H9 (cell line): ENCODE results near the gene DNMBP. TPM values are rescaled to one million over a fixed set of nuclear protein-coding genes. Genes with fewer than 3 reads are reported as not detected.

Experiments
- DNase-seq: peaks from one replicate; pipeline ENCODE4 v3.0.0-alpha.2; 2017
- H2AFZ ChIP-seq: one replicate; pipeline ENCODE4 v1.6.1; 2013; ENCODE audit warnings: mild to moderate bottlenecking, low read length, control low read depth, moderate library complexity
- H2AK5ac ChIP-seq: 2 replicates; pipeline ENCODE4 v1.6.1; 2013; ENCODE audit warnings: low read length, control low read depth, mixed read lengths; ENCODE audit not compliant: insufficient read length
- H2BK120ac ChIP-seq: one replicate; pipeline ENCODE4 v1.6.1; 2013; ENCODE audit warnings: low read depth, mild to moderate bottlenecking, low read length, control low read depth, inconsistent platforms; ENCODE audit not compliant: poor library complexity, severe bottlenecking
- H2BK12ac ChIP-seq: 2 replicates; pipeline ENCODE4 v1.6.1; 2013; ENCODE audit warnings: low read length, control low read depth, mixed read lengths, low read depth; ENCODE audit not compliant: insufficient read length
- H2BK15ac ChIP-seq: 2 replicates; pipeline ENCODE4 v1.6.1; 2013; ENCODE audit warnings: low read depth, low read length, control low read depth
- H2BK20ac ChIP-seq: one replicate; pipeline ENCODE4 v1.6.1; 2013; ENCODE audit warnings: low read depth, mild to moderate bottlenecking, low read length, control low read depth, inconsistent platforms; ENCODE audit not compliant: poor library complexity, severe bottlenecking
- H2BK5ac ChIP-seq: 2 replicates; pipeline ENCODE4 v1.6.1; 2013; ENCODE audit warnings: low read length, control low read depth, mixed read lengths; ENCODE audit not compliant: insufficient read length
- H3K14ac ChIP-seq: 2 replicates; pipeline ENCODE4 v1.6.1; 2013; ENCODE audit warnings: low read length, control low read depth; ENCODE audit not compliant: insufficient read depth
- H3K18ac ChIP-seq: 2 replicates; pipeline ENCODE4 v1.6.1; 2013; ENCODE audit warnings: low read depth, mild to moderate bottlenecking, mixed read lengths, low read length, control low read depth; ENCODE audit not compliant: insufficient read length
- H3K23ac ChIP-seq: 2 replicates; pipeline ENCODE4 v1.6.1; 2013; ENCODE audit warnings: low read length, control low read depth, mixed read lengths, low read depth; ENCODE audit not compliant: insufficient read length
- H3K23me2 ChIP-seq: 2 replicates; pipeline ENCODE4 v1.6.1; 2013; ENCODE audit warnings: low read depth, mild to moderate bottlenecking, mixed read lengths, low read length, control low read depth; ENCODE audit not compliant: insufficient read length, poor library complexity, severe bottlenecking
- H3K27ac ChIP-seq: 2 replicates; pipeline ENCODE4 v1.5.1; 2013; ENCODE audit warnings: low read length, control low read depth, mixed read lengths, low read depth; ENCODE audit not compliant: insufficient read length
- H3K27me3 ChIP-seq: 2 replicates; pipeline ENCODE4 v1.6.1; 2013; ENCODE audit warnings: low read length, control low read depth, inconsistent platforms; ENCODE audit not compliant: insufficient read depth
- H3K4ac ChIP-seq: 2 replicates; pipeline ENCODE4 v1.6.1; 2013; ENCODE audit warnings: low read depth, mild to moderate bottlenecking, control low read depth, inconsistent platforms, low read length, moderate library complexity
- H3K4me1 ChIP-seq: 2 replicates; pipeline ENCODE4 v1.6.1; 2013; ENCODE audit warnings: low read length, control low read depth, inconsistent platforms; ENCODE audit not compliant: insufficient read depth
- H3K4me2 ChIP-seq: 2 replicates; pipeline ENCODE4 v1.6.1; 2013; ENCODE audit warnings: low read length, control low read depth, mixed read lengths; ENCODE audit not compliant: insufficient read length, insufficient read depth
- H3K56ac ChIP-seq: 2 replicates; pipeline ENCODE4 v1.6.1; 2013; ENCODE audit warnings: low read depth, mild to moderate bottlenecking, mixed read lengths, low read length, control low read depth; ENCODE audit not compliant: insufficient read length
- H3K79me1 ChIP-seq: 2 replicates; pipeline ENCODE4 v1.6.1; 2013; ENCODE audit warnings: low read depth, mild to moderate bottlenecking, moderate library complexity, low read length, control low read depth, inconsistent platforms; ENCODE audit not compliant: insufficient read depth, poor library complexity, severe bottlenecking
- H3K79me2 ChIP-seq: 2 replicates; pipeline ENCODE4 v1.6.1; 2013; ENCODE audit warnings: low read length, control low read depth, inconsistent platforms; ENCODE audit not compliant: insufficient read depth
- H3K9ac ChIP-seq: 2 replicates; pipeline ENCODE4 v1.6.1; 2013; ENCODE audit warnings: low read length, control low read depth, mixed read lengths; ENCODE audit not compliant: insufficient read length; ENCODE audit errors: extremely low read depth
- H3K9me3 ChIP-seq: one replicate; pipeline ENCODE4 v1.6.1; 2013; ENCODE audit warnings: low read depth, low read length, inconsistent platforms; ENCODE audit not compliant: control insufficient read depth
- H3T11ph ChIP-seq: one replicate; pipeline ENCODE4 v1.6.1; 2013; ENCODE audit warnings: mild to moderate bottlenecking, low read length, control low read depth, inconsistent platforms
- H4K20me1 ChIP-seq: one replicate; pipeline ENCODE4 v1.6.1; 2013; ENCODE audit not compliant: control insufficient read depth, insufficient read length, insufficient read depth
- H4K5ac ChIP-seq: 2 replicates; pipeline ENCODE4 v1.6.1; 2013; ENCODE audit warnings: low read depth, mild to moderate bottlenecking, mixed read lengths, low read length, control low read depth; ENCODE audit not compliant: insufficient read length
- H4K8ac ChIP-seq: replicated peaks from 2 replicates; pipeline ENCODE4 v1.6.1; 2013; ENCODE audit warnings: low read length, control low read depth, mixed read lengths, low read depth; ENCODE audit not compliant: insufficient read length
- H4K91ac ChIP-seq: 2 replicates; pipeline ENCODE4 v1.6.1; 2013; ENCODE audit warnings: low read depth, mild to moderate bottlenecking, moderate library complexity, mixed read lengths, low read length, control low read depth; ENCODE audit not compliant: insufficient read length
- H3K27ac Mint-ChIP-seq, 3 experiments: 2 replicates in 2 of 3; 3 replicates in 1 of 3; pipeline ENCODE4 v1.8.0; 2020 to 2021; ENCODE audit warnings: mixed read lengths in 3 of 3, mild to moderate bottlenecking in 1 of 3, moderate library complexity in 1 of 3
- H3K27me3 Mint-ChIP-seq: 2 replicates; pipeline ENCODE4 v1.8.0; 2021; ENCODE audit warnings: low read depth, mild to moderate bottlenecking, moderate library complexity, mixed read lengths
- H3K36me3 Mint-ChIP-seq, 3 experiments: 2 replicates in 2 of 3; 3 replicates in 1 of 3; pipeline ENCODE4 v1.8.0; 2020 to 2021; ENCODE audit warnings: low read depth in 3 of 3, mixed read lengths in 3 of 3; ENCODE audit not compliant: insufficient read depth in 1 of 3
- H3K4me1 Mint-ChIP-seq, 2 experiments: 2 replicates each; pipeline ENCODE4 v1.8.0; 2020; ENCODE audit warnings: mixed read lengths in 2 of 2
- H3K4me3 Mint-ChIP-seq, 2 experiments: 2 replicates in 1 of 2; 3 replicates in 1 of 2; pipeline ENCODE4 v1.8.0; 2020 to 2021; ENCODE audit warnings: mild to moderate bottlenecking in 2 of 2, mixed read lengths in 2 of 2, moderate library complexity in 1 of 2
- H3K9me3 Mint-ChIP-seq, 2 experiments: 2 replicates in 1 of 2; 3 replicates in 1 of 2; pipeline ENCODE4 v1.8.0; 2020; ENCODE audit warnings: mild to moderate bottlenecking in 2 of 2, mixed read lengths in 2 of 2, moderate library complexity in 1 of 2
- WGBS: extraction: QIAGEN DNeasy Blood & Tissue Kit; methylation state at CpG from one replicate; pipeline ENCODE4 v1.1.7; 2013; ENCODE audit warnings: missing lambda C conversion rate, low lambda C conversion rate, mixed read lengths; ENCODE audit not compliant: insufficient read length; ENCODE audit errors: extremely low coverage; 5-methylcytosine and 5-hydroxymethylcytosine counted together
- total RNA-seq: library from RNA; stranded (reverse); gene quantifications from 2 replicates; pipeline ENCODE4 v1.2.1, GENCODE V29; 2021
- TF ChIP-seq, protein P1 (sequence below): fragments of 200-600 bp; sonication (generic); conservative IDR thresholded peaks from 3 replicates; pipeline ENCODE4 v1.8.0; 2021; ENCODE audit warnings: antibody characterized with exemption, mild to moderate bottlenecking

DNMBP gene
- total RNA-seq, 1 experiment from 2014 or later = 25.6 TPM

DNA sequence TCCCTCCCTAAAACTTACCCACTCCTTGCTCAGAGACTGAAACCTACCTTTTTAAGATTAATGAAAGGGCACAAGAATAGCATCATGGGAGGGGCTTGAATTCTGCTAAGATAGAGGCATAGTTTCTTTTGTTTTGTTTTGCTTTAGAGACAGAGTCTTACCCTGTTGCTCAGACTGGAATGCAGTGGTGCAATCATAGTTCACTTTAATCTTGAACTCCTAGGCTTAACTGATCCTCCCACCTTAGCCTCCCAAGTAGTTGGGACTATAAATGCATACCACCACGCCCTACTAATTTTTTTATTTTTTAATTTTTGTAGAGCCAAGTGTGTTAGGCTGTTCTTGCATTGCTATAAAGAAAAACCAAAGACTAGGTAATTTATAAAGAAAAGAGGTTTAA is 17.7 kb upstream of the DNMBP start:
- Histone ChIP-seq H3K4me2 (no peak overlapping the region), H3K79me2 (no peaks in the 10 kb centered on the region), H4K91ac (no peak overlapping the region), H3T11ph (no peak overlapping the region), H2AFZ (no peak overlapping the region), H3K56ac (no peak overlapping the region), H2BK20ac (no peak overlapping the region), H3K27ac (no peak overlapping the region), H2BK12ac (no peak overlapping the region), H3K79me1 (no peaks in the 10 kb centered on the region), H4K20me1 (no peaks in the 10 kb centered on the region), H3K4me1 (no peaks in the 10 kb centered on the region), H2BK120ac (no peak overlapping the region), H3K27me3 (no peaks in the 10 kb centered on the region), H3K14ac (no peak overlapping the region), H3K9me3 (peaks cover 7% of the 10 kb centered on the region), H2BK5ac (no peak overlapping the region), H3K23ac (no peak overlapping the region), H4K8ac (no peak overlapping the region), H3K4ac (no peak overlapping the region), H3K9ac (no peak overlapping the region), H3K18ac (no peak overlapping the region), H2BK15ac (no peak overlapping the region), H4K5ac (no peak overlapping the region), H3K23me2 (no peaks in the 10 kb centered on the region), H2AK5ac (no peak overlapping the region)
- H3K27me3 Mint-ChIP-seq = no peaks in the 10 kb centered on the region; the same call in none of the 2 replicates
- H3K9me3 Mint-ChIP-seq = peaks cover 16 to 23% of the 10 kb centered on the region in 2 experiments
- WGBS = no CpG with 5 or more reads among the region's 1 CpG
- H3K4me3 Mint-ChIP-seq = no peak overlapping the region
- peaks cover 0 to 2% of the 10 kb centered on the region in 2 experiments; a peak in 1 of 4 replicates for H3K4me1 Mint-ChIP-seq
- peaks cover 6 to 13% (median 8%) of the 10 kb centered on the region in 3 experiments for H3K36me3 Mint-ChIP-seq
- no peak overlapping the region for H3K27ac Mint-ChIP-seq
- DNase-seq = no peak
- TF ChIP-seq, protein P1, sequence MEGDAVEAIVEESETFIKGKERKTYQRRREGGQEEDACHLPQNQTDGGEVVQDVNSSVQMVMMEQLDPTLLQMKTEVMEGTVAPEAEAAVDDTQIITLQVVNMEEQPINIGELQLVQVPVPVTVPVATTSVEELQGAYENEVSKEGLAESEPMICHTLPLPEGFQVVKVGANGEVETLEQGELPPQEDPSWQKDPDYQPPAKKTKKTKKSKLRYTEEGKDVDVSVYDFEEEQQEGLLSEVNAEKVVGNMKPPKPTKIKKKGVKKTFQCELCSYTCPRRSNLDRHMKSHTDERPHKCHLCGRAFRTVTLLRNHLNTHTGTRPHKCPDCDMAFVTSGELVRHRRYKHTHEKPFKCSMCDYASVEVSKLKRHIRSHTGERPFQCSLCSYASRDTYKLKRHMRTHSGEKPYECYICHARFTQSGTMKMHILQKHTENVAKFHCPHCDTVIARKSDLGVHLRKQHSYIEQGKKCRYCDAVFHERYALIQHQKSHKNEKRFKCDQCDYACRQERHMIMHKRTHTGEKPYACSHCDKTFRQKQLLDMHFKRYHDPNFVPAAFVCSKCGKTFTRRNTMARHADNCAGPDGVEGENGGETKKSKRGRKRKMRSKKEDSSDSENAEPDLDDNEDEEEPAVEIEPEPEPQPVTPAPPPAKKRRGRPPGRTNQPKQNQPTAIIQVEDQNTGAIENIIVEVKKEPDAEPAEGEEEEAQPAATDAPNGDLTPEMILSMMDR = no peak
